Adipose tissue (tissue), 3 donors: ENCODE data around the gene ARMC2. TPM values are rescaled to one million over a fixed set of nuclear protein-coding genes. Genes with fewer than 3 reads are reported as not detected.

Source experiments
- H3K27ac ChIP-seq: one replicate; pipeline ENCODE4 v1.5.1; 2013; ENCODE audit warnings: low read depth, low read length
- WGBS, 3 donors: extraction: QIAGEN DNeasy Blood & Tissue Kit; methylation state at CpG; one replicate each; pipeline ENCODE4 v1.1.7; 2013; 5-methylcytosine and 5-hydroxymethylcytosine counted together
- polyA plus RNA-seq, 3 donors: library from polyadenylated mRNA; stranded (reverse); fragments of 200-250 nt; gene quantifications; one replicate each; pipeline ENCODE4 v1.2.3, GENCODE V29; 2013
- donor health status: healthy with polysubstance abuse.
- donor health status: Bipolar disorder and iron deficiency.
- donor health status: healthy.

Gene ARMC2
- polyA plus RNA-seq, 3 donors = 0.85 to 9.0 (median 2.8) TPM

DNA sequence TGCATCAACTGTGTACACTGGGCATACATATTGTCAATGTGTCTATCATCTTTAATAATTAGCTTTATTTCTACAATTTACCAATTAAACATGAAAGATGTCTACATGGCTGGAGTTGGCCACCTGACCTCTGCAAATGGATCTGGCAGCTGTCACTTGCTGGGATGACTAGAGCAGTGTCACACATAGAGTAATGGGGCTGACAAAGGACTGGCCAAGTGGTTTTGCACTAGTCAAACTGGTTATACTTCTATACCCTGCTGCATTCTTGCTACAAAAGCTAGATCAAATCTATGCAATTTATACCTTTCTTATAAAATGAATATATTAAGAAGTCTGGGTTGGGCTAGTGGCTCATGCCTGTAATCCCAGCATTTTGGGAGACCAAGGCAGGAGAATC, 147.1 kb downstream of the ARMC2 start:
- no peak overlapping the region for H3K27ac ChIP-seq

DNA sequence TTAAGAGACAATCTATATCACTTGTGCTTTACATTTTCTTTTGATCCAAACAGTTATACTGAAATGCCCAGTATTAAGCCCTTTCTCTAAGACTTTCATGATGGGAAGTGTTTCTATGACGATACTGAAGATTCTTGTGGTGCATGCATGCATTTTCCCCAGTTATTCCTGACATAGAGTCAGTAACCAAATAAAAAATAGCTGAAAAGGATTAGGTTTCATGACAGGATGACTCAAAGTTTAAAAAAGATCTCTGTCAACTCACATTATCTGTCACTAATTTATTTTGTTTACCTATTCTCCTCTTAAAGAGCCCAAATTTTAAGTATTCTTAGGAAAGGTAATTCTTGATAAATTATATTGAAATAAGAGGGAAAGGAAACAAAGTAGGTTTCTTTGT, 148.0 kb downstream of the ARMC2 start:
- no peak overlapping the region for H3K27ac ChIP-seq
- WGBS, 3 donors = 92 to 100% (median 94%) methylated on average over 1 of the region's 1 CpG

DNA sequence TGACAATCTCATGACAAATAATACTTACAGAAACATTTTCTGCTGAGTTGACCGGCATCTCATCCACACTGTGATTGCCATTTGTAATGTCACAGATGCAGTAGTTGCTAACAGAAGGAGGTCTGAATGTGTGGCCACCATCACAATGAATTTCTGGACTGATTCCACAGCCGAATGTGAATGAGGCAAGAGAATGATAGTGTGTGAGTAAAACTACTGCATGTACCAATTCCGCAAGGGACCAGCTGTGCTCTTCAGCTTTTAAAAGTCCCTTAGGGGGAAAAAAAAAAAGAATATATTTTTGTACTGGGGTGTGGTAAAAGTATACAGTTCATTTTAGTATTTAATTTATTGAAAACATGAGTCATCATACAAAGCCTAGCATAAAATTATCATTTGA, 150.3 kb downstream of the ARMC2 start:
- WGBS, 3 donors = 83 to 89% (median 88%) methylated on average over 3 of the region's 3 CpGs
- H3K27ac ChIP-seq = no peak overlapping the region

DNA sequence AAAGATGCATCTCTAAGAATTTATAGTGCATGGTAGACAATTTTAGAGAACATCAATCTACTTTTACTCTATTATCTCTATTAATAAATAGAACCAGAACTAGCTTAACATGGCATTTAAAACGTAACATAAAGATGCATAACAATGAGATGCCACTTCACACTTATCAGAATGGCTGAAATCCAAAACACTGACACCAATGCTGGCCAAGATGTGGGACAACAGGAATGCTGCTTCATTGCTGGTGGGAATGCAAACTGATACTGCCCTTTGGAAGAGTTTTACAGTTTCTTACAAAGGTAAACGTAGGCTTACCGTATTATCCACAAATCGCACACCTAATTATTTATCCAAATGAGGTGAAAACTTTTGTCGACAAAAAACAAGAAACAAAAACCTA, 151.2 kb downstream of the ARMC2 start:
- 75 to 92% (median 92%) methylated on average over 5 of the region's 5 CpGs for WGBS, 3 donors
- H3K27ac ChIP-seq = no peak overlapping the region

DNA sequence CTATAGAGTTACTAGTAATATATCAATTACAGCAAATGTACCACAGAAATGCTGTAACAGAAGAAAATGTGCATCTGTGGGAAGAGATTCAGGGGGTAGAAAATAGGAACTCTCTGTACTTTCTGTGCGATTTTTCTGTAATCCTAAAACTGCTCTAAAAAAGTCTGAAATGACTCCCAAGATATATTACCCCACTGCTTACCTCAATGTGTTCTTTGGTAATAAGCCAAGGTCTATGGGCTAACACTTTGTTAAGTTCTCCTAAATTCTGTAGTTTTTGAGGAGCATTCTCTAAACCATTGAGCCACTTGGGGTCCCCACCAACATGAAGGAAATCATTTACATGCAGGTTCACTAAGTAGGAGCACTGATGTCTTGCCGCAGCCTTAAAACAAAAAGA, 152.1 kb downstream of the ARMC2 start:
- 44 to 81% (median 79%) methylated on average over 2 of the region's 2 CpGs for WGBS, 3 donors
- no peak overlapping the region for H3K27ac ChIP-seq

DNA sequence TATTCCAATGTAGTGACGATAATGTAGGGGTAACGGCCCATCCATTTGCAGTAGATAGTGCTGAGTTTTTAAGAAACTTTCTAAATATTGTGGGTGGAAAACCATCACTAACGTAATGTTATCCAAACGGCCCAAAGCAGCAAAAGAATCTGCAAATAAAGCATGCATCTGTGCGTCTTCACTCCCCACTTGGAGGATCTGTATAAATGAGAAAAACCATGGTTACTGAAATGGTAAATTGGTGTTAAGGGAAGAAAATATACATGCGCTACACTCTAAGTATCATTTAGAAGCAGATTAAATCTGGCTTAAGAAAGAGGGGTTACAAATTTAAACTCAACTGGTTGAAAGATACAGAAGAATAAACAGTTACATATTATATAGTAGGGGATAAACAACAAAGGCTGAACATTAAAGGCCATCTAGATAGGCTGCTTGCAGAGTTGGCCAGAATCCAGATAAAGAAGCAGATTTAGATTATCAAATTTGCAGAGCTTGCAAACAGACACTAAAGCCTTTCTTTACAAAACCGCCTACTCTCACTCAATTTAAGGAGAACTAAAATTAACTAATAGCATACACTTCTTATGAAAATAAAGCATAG, 153.2 kb downstream of the ARMC2 start:
- WGBS, 3 donors = 41 to 83% (median 75%) methylated on average over 7 of the region's 7 CpGs
- no peak overlapping the region for H3K27ac ChIP-seq

DNA sequence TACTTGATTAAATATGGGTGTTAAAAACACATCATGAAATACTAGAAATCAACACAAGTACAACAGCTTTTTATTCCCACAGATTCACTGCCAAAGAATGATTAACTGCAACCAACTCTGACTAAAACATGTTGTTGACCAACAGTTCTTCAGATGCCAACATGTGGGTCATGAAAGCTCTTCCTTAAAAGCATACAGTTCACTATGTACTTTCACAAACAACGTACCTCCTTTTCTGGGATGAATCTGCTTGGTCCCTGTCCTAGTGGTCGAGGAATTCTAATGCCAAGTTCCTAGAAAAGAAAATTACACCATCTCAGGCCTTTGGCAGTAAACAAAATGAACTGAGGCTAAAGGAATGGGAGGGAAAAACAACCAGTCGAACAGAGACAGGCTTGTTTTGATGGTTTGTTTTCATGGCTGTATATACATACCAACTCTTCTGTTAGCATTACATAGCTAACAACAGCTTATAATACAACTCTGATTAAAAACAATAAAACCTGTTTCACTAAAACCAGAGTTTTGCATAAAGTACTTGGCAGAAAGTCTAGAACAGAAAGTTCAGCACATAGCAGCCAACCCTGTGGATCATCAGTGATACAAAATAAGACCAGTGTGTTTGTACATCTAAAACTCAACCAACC, 154.0 kb downstream of the ARMC2 start:
- H3K27ac ChIP-seq = no peak overlapping the region
- 20 to 53% (median 45%) methylated on average over 3 of the region's 3 CpGs for WGBS, 3 donors

DNA sequence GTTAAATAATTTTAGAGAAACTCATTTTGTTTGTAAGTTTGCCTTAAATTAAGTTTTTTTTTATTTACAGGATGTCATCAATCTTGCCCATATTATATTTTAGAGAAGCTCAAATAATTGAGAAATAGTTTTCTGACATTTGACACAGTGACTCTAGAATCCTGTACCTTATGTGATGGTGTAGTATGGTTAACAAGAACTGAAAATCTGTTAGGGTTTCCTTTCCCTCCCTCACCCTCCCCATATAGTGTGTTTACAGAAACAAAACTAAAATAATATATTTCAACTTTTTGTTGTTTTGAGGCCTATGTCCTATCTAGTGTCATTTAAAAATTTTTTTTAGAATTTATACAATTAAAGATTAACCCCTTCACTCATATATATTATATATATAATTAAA, 154.7 kb downstream of the ARMC2 start:
- H3K27ac ChIP-seq = no peak overlapping the region

DNA sequence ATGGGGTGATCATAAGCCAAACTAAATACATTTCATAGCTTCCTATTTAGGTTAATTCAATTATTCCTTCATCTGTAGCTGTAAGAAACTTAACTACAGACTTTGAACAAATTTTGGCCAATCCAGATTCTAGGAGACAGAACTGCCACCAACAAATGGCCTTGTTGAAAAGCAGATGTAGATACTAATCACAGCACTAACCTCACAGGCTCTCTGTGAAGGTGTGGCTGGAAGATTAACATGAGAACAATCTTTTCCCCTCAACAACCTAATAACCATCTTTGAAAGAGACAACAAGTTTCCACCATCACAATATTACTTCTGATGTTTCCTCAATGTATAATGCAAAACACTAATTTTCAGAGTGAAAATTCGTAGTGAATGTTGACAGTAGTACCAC, 158.6 kb downstream of the ARMC2 start:
- 36 to 79% (median 75%) methylated on average over 1 of the region's 1 CpG for WGBS, 3 donors
- H3K27ac ChIP-seq = no peak overlapping the region

DNA sequence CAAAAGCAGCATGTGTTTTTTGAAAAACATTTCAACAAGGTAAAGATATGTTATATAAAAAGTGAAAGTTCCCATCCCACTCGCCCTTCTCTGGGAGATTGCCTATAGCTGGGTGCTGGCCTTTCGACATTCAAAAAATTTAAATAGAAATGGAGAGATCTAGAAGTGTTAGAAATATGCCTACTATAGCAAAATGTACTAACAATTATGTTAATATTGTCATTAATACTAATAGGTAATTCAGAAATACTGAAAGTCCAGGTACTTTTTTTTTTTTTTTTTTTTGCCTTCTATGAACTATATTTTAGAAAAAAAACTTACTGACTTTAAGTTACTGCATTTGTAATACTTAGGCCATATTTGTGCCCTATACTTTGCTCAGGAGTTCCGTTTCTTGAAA, 159.3 kb downstream of the ARMC2 start:
- WGBS, 3 donors = 45 to 73% (median 66%) methylated on average over 3 of the region's 3 CpGs
- H3K27ac ChIP-seq = no peak overlapping the region

DNA sequence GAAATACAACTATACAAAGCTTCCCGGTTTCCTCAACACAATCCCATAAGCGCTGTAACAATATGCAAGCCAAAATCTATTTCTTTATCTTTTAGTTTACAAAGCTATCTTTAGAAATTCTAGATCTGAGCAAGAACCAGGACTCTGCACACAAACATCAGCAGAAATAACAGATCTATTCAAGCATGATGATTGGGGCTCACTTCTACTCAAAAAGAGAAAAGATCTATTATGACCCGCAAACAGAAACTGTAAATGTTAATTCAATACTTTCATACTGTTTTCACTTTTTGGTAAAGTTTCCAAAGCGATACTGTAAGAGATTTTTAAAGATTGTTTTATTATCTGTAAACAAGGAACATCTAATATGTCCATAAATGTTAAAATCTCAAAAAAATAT, 159.8 kb downstream of the ARMC2 start:
- 16 to 59% (median 48%) methylated on average over 4 of the region's 4 CpGs for WGBS, 3 donors
- H3K27ac ChIP-seq = no peak overlapping the region

DNA sequence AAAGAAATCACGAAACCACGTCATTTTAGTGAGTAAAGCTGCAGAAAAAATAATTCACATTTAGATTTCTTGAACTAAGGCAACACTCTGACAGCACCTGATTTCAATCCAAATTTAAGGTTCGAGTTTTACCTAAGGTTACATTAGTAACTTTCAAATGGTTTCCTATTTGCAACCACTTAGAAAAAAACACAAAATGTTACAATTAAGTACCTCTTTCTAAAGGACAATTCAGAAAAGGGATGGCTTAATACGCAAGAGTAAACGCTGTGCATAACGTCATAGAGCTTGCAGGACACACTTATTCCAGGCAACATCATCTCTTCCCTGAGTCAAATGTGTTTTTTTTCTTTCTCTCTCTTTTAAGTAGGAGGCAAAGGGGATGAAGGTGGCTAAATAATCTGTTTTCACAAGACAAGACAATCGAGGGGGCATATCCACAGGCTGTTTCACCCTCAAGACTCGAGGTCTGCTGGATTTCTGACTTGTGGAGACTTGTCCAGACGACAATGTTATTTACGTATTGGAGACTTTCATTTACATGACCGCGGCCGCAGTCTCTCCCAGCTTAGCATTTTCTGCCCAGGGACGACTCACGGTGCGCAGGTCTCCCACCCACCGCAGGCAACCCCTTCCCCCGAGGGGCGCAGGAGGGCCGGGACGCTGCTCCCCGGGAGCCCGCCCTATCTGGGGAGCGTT, 160.5 kb downstream of the ARMC2 start:
- WGBS, 3 donors = 1 to 2% (median 2%) methylated on average over 24 of the region's 24 CpGs
- H3K27ac ChIP-seq = peak overlapping the region; percentile 62

DNA sequence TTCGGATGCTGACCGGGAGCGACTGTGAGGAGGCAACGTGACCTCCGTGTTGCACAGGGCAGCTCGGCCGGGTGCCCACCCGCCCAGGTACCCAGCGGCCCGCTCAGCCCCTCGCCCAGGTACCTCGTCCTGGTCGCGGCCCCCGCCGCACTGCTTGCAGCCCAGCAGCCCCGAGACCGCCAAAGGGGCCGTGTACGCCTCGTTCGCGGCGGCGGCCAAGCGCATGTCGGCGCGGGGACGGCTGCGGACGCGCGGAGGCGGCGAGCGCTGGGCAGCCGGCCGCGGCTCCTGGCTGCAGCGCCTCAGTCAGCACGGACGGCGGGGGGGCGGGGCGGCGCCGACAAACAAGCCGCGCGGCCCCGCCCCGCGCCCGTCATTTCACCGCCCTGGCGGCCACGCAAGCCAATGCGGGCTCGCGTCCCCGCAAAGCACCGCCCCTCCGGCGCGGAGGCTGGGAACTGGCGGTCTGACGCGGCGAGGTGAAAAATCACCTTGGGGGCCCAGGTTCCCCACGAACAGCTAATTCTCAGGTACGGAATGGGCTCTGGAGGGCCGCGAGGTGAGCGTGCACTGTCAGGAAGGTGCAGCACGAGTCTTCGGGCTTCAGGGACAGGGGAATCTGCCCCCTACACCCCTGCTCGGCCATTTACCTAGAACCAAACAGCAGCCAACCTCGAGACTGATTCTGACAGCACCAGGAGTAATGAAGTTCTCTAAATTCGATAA, 161.2 kb downstream of the ARMC2 start:
- WGBS, 3 donors = 0 to 1% (median 0%) methylated on average over 70 to 80 of the region's 80 CpGs
- peak overlapping the region; percentile 62 for H3K27ac ChIP-seq

DNA sequence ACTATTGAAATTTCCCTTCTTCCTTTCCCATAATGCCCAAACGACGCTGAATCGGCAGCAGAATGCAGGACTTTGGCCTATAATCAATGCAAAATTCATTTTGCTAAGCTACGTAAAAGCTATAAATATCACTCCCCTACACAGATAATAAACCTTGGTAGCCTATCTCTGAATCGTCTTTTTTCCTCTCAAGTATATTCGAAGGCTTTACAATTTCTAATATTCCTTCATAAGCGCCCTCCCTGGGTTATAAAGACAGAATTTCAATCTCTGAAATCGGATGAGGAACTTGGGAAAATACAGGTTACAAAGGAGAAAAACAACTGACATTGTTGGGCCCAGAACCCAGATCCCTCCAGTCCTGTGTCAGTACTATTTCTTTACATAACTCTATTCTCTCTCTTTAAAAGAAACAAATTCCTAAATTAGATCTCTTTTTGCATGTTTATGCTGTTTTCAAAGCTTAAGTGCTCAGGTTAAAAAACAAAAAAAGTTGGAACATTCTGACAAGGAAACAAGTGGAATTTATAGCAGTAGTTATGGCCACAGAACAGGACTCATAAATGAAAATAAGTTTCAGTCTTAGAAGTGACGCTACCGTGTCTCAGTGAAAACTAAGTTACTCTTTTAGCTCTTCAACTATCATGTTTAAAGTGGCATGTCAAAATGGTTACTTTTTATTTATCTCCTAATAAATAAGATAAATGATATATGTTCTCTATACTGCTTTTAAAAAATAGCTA, 161.9 kb downstream of the ARMC2 start:
- no peak overlapping the region for H3K27ac ChIP-seq
- whole genome bisulfite sequencing, 3 donors = 7 to 12% (median 11%) methylated on average over 10 of the region's 10 CpGs

DNA sequence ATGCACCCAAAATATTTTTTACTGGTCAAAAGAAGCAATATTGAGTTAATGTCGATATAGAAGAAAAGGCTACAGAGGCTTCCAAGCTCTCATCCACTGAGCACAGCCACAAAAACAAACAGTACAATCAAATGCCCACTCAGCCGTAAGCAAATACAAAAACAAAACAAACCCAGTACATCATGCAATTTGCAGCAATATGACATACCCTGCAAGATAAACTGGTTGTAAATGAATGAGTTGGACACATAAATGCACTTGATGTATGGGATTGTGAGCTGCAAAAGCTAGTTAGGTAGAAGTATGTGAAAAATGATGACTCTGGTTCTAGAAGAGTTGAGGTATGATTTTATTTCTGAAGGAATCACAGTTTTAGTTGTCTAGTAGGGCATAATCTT, 162.5 kb downstream of the ARMC2 start:
- H3K27ac ChIP-seq = no peak overlapping the region
- WGBS, 3 donors = 29 to 86% (median 79%) methylated on average over 2 of the region's 2 CpGs

DNA sequence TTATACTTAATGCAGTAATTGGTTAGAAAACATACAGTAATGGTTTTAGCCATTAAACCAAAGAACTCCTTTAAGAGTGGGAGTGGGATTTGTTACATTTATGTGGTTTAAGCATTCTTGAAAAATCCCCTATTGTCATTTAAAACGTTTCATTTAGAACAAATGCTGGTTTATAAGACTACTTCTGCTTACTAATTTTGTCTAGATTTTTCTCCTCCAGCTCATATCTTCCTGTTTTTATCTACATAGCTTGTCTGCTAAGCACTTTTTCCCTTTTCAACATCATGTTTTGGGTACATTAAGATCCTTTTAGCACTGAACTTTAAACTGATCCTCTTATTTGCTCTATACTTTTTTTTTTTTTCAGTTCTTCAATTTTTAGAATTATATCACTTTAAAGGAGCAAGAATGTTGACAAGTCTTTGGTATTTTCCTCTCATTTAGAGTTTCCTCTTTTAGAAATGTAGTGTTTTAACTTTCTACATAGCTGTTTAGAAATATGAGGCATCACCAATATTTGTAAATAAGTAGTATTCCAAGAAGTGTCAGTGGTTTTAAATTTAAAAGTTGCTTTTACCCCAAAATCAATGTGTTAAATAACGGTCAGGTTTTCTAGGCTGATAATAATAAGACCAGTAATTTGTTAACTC, 165.6 kb downstream of the ARMC2 start:
- WGBS, 3 donors = 34 to 46% (median 40%) methylated on average over 2 of the region's 2 CpGs

DNA sequence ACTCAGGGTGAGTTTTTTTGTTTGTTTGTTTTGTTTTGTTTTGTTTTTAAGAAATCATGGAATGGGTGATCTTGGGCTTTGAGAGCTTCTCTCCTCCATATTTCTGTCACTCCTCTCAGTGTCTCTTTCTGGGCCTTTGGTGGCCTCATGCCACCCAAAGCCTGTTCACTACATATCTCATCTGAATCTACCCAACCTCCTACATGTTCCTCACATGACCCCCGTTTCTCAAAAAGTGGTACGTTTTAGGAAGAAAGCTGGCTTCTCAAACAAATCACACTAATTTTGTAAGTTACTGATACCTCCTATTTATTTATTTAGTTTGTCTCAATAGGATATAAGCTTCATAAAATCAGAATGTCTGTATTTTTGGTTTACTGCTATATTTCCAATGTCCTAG, 166.4 kb downstream of the ARMC2 start:
- 59 to 91% (median 81%) methylated on average over 2 of the region's 2 CpGs for WGBS, 3 donors
- H3K27ac ChIP-seq = no peak overlapping the region

More for the DNA sequence above, 165.6 kb downstream of the ARMC2 start:
- no peak overlapping the region for H3K27ac ChIP-seq

DNA sequence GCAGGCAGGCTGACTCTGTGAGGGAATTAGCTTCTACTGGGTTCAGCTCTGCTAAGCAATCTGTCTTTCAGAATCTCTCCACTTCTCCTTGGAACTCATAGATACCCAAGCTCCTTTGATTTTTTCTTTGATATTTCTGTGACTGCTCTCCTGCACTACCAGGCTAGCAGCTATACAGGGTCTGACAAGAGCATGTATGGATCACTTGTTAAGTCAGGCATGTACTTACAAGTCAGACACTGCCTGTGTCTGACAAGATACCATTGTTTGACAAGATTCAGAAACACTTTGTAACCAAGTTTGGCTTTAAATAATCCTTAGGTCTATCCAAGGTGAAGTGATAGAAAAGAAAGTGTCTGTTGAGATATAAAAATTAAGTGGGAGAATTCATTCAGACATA, 167.0 kb downstream of the ARMC2 start:
- no peak overlapping the region for H3K27ac ChIP-seq
